Astrocyte of the cerebellum (primary cell): ENCODE measurements around the gene GNAS-AS1.

Source experiments
- DNase-seq: peaks from one replicate; pipeline ENCODE4 v3.0.0-alpha.2; 2011; ENCODE audit warnings: low read depth
- H3K4me3 ChIP-seq: 2 replicates; pipeline ENCODE4 v1.5.1; 2011; ENCODE audit warnings: mild to moderate bottlenecking, low read depth, low read length, moderate library complexity
- CTCF ChIP-seq: IDR thresholded peaks from 2 replicates; pipeline ENCODE4 v1.5.1; 2012; ENCODE audit warnings: low read length, low read depth, moderate library complexity, mild to moderate bottlenecking; ENCODE audit errors: missing control alignments
- in situ Hi-C: cut with HindIII; loops from 2 replicates; pipeline ENCODE4 v1.10.0; 2017; ENCODE audit warnings: low sequenced_read_pairs

GNAS-AS1 gene

GRCh38 chr20:58877976-58878360 is 27.3 kb upstream of the GNAS-AS1 start:
- TF ChIP-seq CTCF, result no peak
- no peak for DNase-seq
- H3K4me3 ChIP-seq, result no peak overlapping the region
- in situ Hi-C loops, result no loop called here

- DNase-seq, result no peak
- H3K4me3 ChIP-seq, result no peak overlapping the region
- in situ Hi-C loops, result no loop called here
- TF ChIP-seq CTCF, result no peak
Measured at GRCh38 chr20:58877050-58877975, 26.6 kb upstream of the GNAS-AS1 start.

GRCh38 chr20:58876437-58876836 is 25.7 kb upstream of the GNAS-AS1 start:
- H3K4me3 ChIP-seq, result no peak overlapping the region
- in situ Hi-C loops, result no loop called here
- TF ChIP-seq CTCF, result no peak
- no peak for DNase-seq

DNA sequence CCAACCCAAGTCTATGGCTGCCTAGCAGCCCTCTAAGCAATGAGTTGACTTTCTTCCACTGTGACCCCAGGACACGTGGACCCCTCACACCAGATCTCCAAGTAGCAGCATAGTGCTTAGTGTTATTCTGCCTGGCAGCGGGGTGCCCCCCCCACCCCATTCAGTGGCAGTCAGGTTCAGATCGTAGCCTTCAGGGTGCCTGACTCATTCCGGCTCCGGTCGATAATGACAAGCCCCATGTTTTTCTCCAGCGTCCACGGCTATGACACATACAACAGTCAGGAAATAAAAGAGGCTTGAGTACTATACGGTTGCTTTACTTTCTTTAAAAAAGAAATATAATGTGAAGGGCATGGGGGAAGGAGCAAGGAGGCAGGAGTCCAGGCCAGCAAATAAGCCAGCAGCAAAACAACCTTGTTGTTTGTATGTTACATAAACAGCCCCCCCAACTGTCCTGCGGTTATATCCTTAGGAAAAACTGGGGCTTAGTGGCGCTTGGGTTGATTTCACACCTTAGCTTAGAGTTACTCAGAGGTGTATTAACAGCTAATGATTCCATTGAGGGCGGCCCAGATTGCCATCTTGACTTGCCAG is 24.9 kb upstream of the GNAS-AS1 start:
- no peak for TF ChIP-seq CTCF
- H3K4me3 ChIP-seq, result no peak overlapping the region
- no peak for DNase-seq
- in situ Hi-C loops, result no loop called here

- no peak for TF ChIP-seq CTCF
- DNase-seq, result no peak
- in situ Hi-C loops, result no loop called here
- no peak overlapping the region for H3K4me3 ChIP-seq
Measured at GRCh38 chr20:58875111-58875510, 24.4 kb upstream of the GNAS-AS1 start.

DNA sequence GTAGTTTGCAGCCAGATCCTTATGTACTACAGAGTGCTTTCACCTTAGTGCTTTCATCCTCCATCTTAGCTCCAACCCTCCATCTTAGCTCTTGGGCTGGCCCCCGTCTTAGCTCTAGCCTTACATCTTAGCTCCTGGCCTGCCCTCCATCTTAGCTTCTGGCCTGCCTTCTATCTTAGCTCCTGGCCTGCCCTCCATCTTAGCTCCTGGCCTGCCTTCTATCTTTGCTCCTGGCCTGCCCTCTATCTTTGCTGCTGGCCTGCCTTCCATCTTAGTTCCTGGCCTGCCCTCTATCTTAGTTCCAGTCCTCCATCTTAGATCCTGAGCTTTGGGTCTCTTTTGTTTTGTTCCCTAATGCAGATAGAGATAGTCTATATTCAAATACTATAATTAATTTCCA is 23.8 kb upstream of the GNAS-AS1 start:
- no peak for DNase-seq
- TF ChIP-seq CTCF, result no peak
- H3K4me3 ChIP-seq, result no peak overlapping the region
- in situ Hi-C loops, result loop anchor here (5.0 to 25.0 kb wide), 2 partner anchors 343 to 613 kb away; no protein-coding TSS in a partner anchor
